ENCODE measurements around the gene SASH1. TPM values are rescaled to one million over a fixed set of nuclear protein-coding genes. Genes with fewer than 3 reads are reported as not detected.
A peak's percentile ranks its signal among the peaks of the same experiment; 100 is the strongest.

SASH1 gene
- total and polyA plus RNA-seq, 2 of the 8 experiments (the other 6 are each of a cell fraction or from before 2014, with no cell fraction given) = 6.0 to 20.2 TPM

DNA sequence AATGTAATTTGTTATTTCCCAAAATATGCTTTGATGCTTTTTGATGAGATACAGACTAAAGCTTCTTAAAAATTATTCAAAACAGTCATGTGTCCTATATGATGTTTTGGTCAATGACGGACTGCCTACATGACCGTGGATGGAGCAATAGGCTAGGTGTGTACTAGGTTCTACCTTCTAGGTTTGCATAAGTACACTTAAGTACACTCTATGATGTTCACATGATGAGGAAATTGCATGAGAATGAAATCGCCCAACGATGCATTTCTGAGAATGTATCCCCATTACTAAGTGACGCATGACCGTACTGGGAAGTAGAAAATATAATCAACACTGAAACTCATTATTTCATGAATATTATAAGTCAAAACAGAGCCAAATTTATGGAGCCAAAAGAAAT is 252.9 kb downstream of the SASH1 start:
- TF ChIP-seq HDAC6 (IDR thresholded peaks at IDR 0.05; ENCODE audit: low read depth, low read length) = no peak
- no peak for TF ChIP-seq CBX8 (IDR thresholded peaks at IDR 0.05; ENCODE audit: borderline replicate concordance, low read depth, low read length)
- TF ChIP-seq CBX5 (IDR thresholded peaks at IDR 0.05; ENCODE audit: low read depth, low read length) = no peak
- Histone ChIP-seq H3K23me2 (ENCODE audit: low read depth, low read length) (no peaks in the 10 kb centered on the region), H3K4me3 (ENCODE audit: extremely low read depth in 1 of 4, insufficient read depth in 2 of 4, low read depth in 3 of 4, low read length in 4 of 4) (no peak overlapping the region), H3K4me2 (ENCODE audit: insufficient read depth in 1 of 2, low read depth in 2 of 2, low read length in 2 of 2) (no peak overlapping the region), H3K79me2 (ENCODE audit: control insufficient read depth in 1 of 2, insufficient read depth in 2 of 2, low read length in 2 of 2) (no peaks in the 10 kb centered on the region), H2BK12ac (ENCODE audit: low read depth, low read length) (no peak overlapping the region), H3K56ac (replicated peaks; ENCODE audit: insufficient read length, low read depth, low read length) (no peak overlapping the region), H3K79me1 (ENCODE audit: low read depth, low read length) (no peaks in the 10 kb centered on the region), H2BK5ac (ENCODE audit: low read depth, low read length) (no peak overlapping the region), H4K8ac (ENCODE audit: extremely low read depth, insufficient read depth, low read length) (no peak overlapping the region), H2BK120ac (replicated peaks; ENCODE audit: low read depth, low read length) (no peak overlapping the region), H4K91ac (replicated peaks; ENCODE audit: insufficient read length, low read length) (no peak overlapping the region), H2BK20ac (ENCODE audit: low read length) (no peak overlapping the region), H3K9ac (replicated peaks in 1 of 4; ENCODE audit: extremely low read depth in 1 of 4, low read depth in 3 of 4, low read length in 3 of 4) (no peak overlapping the region), H4K20me1 (replicated peaks in 1 of 2; ENCODE audit: control insufficient read depth in 1 of 2, insufficient read depth in 2 of 2, low read length in 2 of 2) (no peaks in the 10 kb centered on the region), H3K9me3 (ENCODE audit: insufficient read depth in 2 of 2, low read depth in 1 of 2, low read length in 1 of 2) (no peaks in the 10 kb centered on the region), H2AFZ (ENCODE audit: low read length) (no peak overlapping the region), H3K27me3 (replicated peaks in 1 of 4; ENCODE audit: control insufficient read depth in 3 of 4, extremely low read depth in 1 of 4, insufficient read depth in 3 of 4, low read length in 3 of 4) (no peaks in the 10 kb centered on the region), H3K4me1 (replicated peaks in 1 of 4; ENCODE audit: control insufficient read depth in 3 of 4, insufficient read depth in 4 of 4, low read length in 3 of 4) (peaks cover 3 to 13% (median 8%) of the 10 kb centered on the region in 4 experiments; a peak in 5 of 7 replicates), H3K4ac (replicated peaks; ENCODE audit: insufficient read length, low read depth, low read length) (no peak overlapping the region), H2BK15ac (ENCODE audit: low read length) (0 out of 2 replicates have a peak overlapping the region, but pooled peaks have one; percentile 10), H2AK5ac (ENCODE audit: low read depth, low read length) (no peak overlapping the region), H3K18ac (ENCODE audit: extremely low read depth, low read length) (no peak overlapping the region), H4K5ac (ENCODE audit: insufficient read length, low read depth, low read length) (no peak overlapping the region), H3K36me3 (ENCODE audit: control insufficient read depth in 2 of 4, insufficient read depth in 4 of 4, low read length in 3 of 4) (no peaks in the 10 kb centered on the region), H3K14ac (ENCODE audit: insufficient read length) (no peak overlapping the region), H3K23ac (ENCODE audit: insufficient read length) (no peak overlapping the region), H3K27ac (ENCODE audit: low read depth, low read length) (no peak overlapping the region)
- ChIA-PET CTCF (ENCODE audit: partially characterized antibody) (interaction anchor here (1.1 to 3.1 kb wide), 3 partner anchors 12 to 25 kb away, joined by 3 to 17 read pairs (median 6); no protein-coding TSS in a partner anchor), POLR2A (ENCODE audit: partially characterized antibody) (no interaction called here)
- no peak for FAIRE-seq
- no peak for DNase-seq (ENCODE audit: low read depth in 1 of 2, low spot score in 2 of 2)
- WGBS, 2 experiments (ENCODE audit: extremely low coverage in 1 of 2, insufficient coverage in 1 of 2, insufficient read length in 1 of 2, insufficient replicate concordance in 2 of 2, low coverage in 1 of 2, low lambda C conversion rate in 2 of 2, missing lambda C conversion rate in 1 of 2) = 87% methylated on average over 6 of the region's 6 CpGs; no CpG with 5 or more reads in 1 of the 2 experiments

Data from H1 (cell line).